Measurements from ENCODE around the gene NLGN2. TPM values are rescaled to one million over a fixed set of nuclear protein-coding genes. Genes with fewer than 3 reads are reported as not detected.
A peak's percentile ranks its signal among the peaks of the same experiment; 100 is the strongest.

Gene NLGN2
- total and polyA plus RNA-seq, 2 experiments from 2014 or later: 4.3 to 7.2 TPM

- Histone ChIP-seq H3K9me2 (replicated peaks; ENCODE audit: insufficient read depth) (no peaks in the 10 kb centered on the region), H3K27ac (no peak overlapping the region)
Measured at GRCh38 chr17:7398612-7399011, 9.0 kb upstream of the NLGN2 start.

DNA sequence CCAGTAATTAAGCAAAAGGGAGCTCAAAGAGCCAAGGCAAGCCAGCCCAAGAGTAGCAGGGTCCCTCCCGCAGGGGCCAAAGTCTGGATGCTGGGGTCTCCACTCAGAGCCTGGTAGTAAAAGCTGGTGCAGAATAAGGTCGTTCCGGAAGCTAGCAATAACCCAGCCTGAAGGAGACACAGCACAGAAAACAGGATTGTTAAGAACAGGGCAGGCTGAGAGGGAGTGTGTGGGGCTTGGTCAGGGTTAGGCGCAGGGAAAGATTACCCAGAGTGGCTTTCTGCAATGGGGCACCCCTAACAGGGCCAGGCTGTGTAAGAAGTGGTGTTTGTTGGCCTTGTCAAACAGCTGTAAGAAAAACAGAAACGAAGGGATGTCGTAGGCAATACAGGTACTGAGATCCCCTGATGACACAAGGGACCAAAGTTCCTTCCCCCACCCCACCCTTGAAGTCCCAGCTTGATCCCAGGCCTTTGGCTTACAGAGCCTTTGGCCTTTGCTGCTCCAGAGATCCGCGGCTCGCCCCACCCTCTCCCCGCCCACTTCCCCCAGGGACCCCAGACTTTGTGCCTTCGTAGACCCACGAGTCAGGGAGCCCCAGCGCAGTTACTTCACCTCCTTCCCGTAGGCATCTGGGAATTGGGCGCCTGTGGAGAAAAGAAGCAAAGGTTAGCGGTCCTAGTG, 4.5 kb upstream of the NLGN2 start:
- Histone ChIP-seq H3K4me2 (peak overlapping the region; percentile 86), H3K9me3 (ENCODE audit: low read depth) (no peaks in the 10 kb centered on the region), H2AFZ (peak overlapping the region; percentile 2), H3K4me1 (ENCODE audit: insufficient read depth) (peaks cover 9% of the 10 kb centered on the region), H3K27ac (peak overlapping the region; percentile 92), H3K79me2 (peaks cover 19% of the 10 kb centered on the region), H3K27me3 (no peaks in the 10 kb centered on the region), H3K9me2 (replicated peaks; ENCODE audit: insufficient read depth) (no peaks in the 10 kb centered on the region), H3K4me3 (peak overlapping the region; percentile 32), H3K36me3 (replicated peaks; ENCODE audit: insufficient read depth, low read depth) (no peaks in the 10 kb centered on the region), H4K20me1 (ENCODE audit: insufficient read depth, poor library complexity, severe bottlenecking) (no peaks in the 10 kb centered on the region)
- TF ChIP-seq, protein P1, sequence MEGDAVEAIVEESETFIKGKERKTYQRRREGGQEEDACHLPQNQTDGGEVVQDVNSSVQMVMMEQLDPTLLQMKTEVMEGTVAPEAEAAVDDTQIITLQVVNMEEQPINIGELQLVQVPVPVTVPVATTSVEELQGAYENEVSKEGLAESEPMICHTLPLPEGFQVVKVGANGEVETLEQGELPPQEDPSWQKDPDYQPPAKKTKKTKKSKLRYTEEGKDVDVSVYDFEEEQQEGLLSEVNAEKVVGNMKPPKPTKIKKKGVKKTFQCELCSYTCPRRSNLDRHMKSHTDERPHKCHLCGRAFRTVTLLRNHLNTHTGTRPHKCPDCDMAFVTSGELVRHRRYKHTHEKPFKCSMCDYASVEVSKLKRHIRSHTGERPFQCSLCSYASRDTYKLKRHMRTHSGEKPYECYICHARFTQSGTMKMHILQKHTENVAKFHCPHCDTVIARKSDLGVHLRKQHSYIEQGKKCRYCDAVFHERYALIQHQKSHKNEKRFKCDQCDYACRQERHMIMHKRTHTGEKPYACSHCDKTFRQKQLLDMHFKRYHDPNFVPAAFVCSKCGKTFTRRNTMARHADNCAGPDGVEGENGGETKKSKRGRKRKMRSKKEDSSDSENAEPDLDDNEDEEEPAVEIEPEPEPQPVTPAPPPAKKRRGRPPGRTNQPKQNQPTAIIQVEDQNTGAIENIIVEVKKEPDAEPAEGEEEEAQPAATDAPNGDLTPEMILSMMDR (IDR thresholded peaks at IDR 0.05; ENCODE audit: poor library complexity): no peak
- TF ChIP-seq EZH2 (IDR thresholded peaks at IDR 0.05; ENCODE audit: borderline replicate concordance) (no peak), EZH2phosphoT487 (IDR thresholded peaks at IDR 0.05; ENCODE audit: low read depth, severe bottlenecking, unreplicated experiment) (no peak)
- 16% methylated on average over 11 of the region's 16 CpGs for WGBS (ENCODE audit: low lambda C conversion rate, missing lambda C conversion rate)
- DNase-seq (ENCODE audit: low spot score): peak; percentile 85

More at GRCh38 chr17:7398612-7399011, 9.0 kb upstream of the NLGN2 start:
- Histone ChIP-seq H3K79me2 (peaks cover 17% of the 10 kb centered on the region), H3K9me3 (ENCODE audit: low read depth) (no peaks in the 10 kb centered on the region), H2AFZ (no peak overlapping the region), H3K4me2 (no peak overlapping the region), H3K4me3 (no peak overlapping the region), H3K4me1 (ENCODE audit: insufficient read depth) (peaks cover 10% of the 10 kb centered on the region), H3K27me3 (no peaks in the 10 kb centered on the region), H3K36me3 (replicated peaks; ENCODE audit: insufficient read depth, low read depth) (no peaks in the 10 kb centered on the region), H4K20me1 (ENCODE audit: insufficient read depth, poor library complexity, severe bottlenecking) (no peaks in the 10 kb centered on the region)
- 93% methylated on average over 2 of the region's 2 CpGs for WGBS (ENCODE audit: low lambda C conversion rate, missing lambda C conversion rate)
- TF ChIP-seq EZH2phosphoT487 (IDR thresholded peaks at IDR 0.05; ENCODE audit: low read depth, severe bottlenecking, unreplicated experiment) (no peak), EZH2 (IDR thresholded peaks at IDR 0.05; ENCODE audit: borderline replicate concordance) (no peak)
- TF ChIP-seq, protein P1 (IDR thresholded peaks at IDR 0.05; ENCODE audit: poor library complexity): no peak
- no peak for DNase-seq (ENCODE audit: low spot score)

DNA sequence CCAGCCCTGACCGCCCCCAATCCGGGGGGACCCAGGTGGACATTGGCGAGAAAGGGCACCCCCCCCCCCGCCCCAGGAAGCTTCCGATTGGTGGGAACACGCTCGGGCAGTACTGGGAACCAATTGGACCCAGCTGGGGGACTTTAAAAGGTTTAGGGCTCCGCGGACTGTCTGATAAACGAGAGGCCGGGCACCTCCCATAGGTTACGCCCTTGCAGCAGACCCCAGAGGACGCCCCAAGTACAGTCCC, 4.0 kb upstream of the NLGN2 start:
- DNase-seq (ENCODE audit: low spot score): no peak
- H3K27me3 ChIP-seq: no peaks in the 10 kb centered on the region
- no peaks in the 10 kb centered on the region for H3K36me3 ChIP-seq (replicated peaks; ENCODE audit: insufficient read depth, low read depth)
- H3K79me2 ChIP-seq: peaks cover 19% of the 10 kb centered on the region
- H3K4me2 ChIP-seq: peak overlapping the region; percentile 86
- H3K4me3 ChIP-seq: peak overlapping the region; percentile 32
- H2AFZ ChIP-seq: peak overlapping the region; percentile 2
- H3K9me3 ChIP-seq (ENCODE audit: low read depth): no peaks in the 10 kb centered on the region
- peak overlapping the region; percentile 92 for H3K27ac ChIP-seq
- TF ChIP-seq, protein P1 (IDR thresholded peaks at IDR 0.05; ENCODE audit: poor library complexity): no peak
- no peak for TF ChIP-seq EZH2phosphoT487 (IDR thresholded peaks at IDR 0.05; ENCODE audit: low read depth, severe bottlenecking, unreplicated experiment)
- TF ChIP-seq EZH2 (IDR thresholded peaks at IDR 0.05; ENCODE audit: borderline replicate concordance): no peak
- no peaks in the 10 kb centered on the region for H4K20me1 ChIP-seq (ENCODE audit: insufficient read depth, poor library complexity, severe bottlenecking)
- WGBS (ENCODE audit: low lambda C conversion rate, missing lambda C conversion rate): 0% methylated on average over 9 of the region's 13 CpGs
- peaks cover 9% of the 10 kb centered on the region for H3K4me1 ChIP-seq (ENCODE audit: insufficient read depth)
- H3K9me2 ChIP-seq (replicated peaks; ENCODE audit: insufficient read depth): no peaks in the 10 kb centered on the region
